ENCODE data around the gene RBM47. TPM values are rescaled to one million over a fixed set of nuclear protein-coding genes. Genes with fewer than 3 reads are reported as not detected.

The RBM47 gene
- total and polyA plus RNA-seq, 9 of the 15 experiments (the other 6 are each of a cell fraction or from before 2014, with no cell fraction given), result 1.4 to 6.4 (median 3.3) TPM

- WGBS (ENCODE audit: insufficient coverage, low coverage, missing lambda C conversion rate), result 17% methylated on average over 7 of the region's 7 CpGs
- Histone ChIP-seq H3K9ac (ENCODE audit: insufficient read depth in 1 of 2, low read depth in 2 of 2, low read length in 2 of 2) (no peak overlapping the region), H3K36me3 (ENCODE audit: control insufficient read depth, insufficient read depth, low read length) (no peaks in the 10 kb centered on the region), H3K9me3 (replicated peaks; ENCODE audit: control insufficient read depth, insufficient read depth, low read depth, low read length) (no peaks in the 10 kb centered on the region), H3K9me1 (ENCODE audit: control insufficient read depth, insufficient read depth, low read length) (no peaks in the 10 kb centered on the region), H3K4me1 (replicated peaks in 1 of 2; ENCODE audit: control insufficient read depth in 2 of 2, insufficient read depth in 2 of 2, low read length in 2 of 2) (peaks cover 3 to 12% of the 10 kb centered on the region in 2 experiments; a peak in 3 of 5 replicates), H4K20me1 (replicated peaks; ENCODE audit: control insufficient read depth, insufficient read depth, low read length) (no peaks in the 10 kb centered on the region), H3K27ac (ENCODE audit: extremely low read depth, low read depth, low read length) (no peak overlapping the region), H2AFZ (ENCODE audit: low read depth, low read length) (no peak overlapping the region), H3K4me3 (no peak overlapping the region), H3K4me2 (ENCODE audit: insufficient read depth, low read length) (no peak overlapping the region), H3K27me3 (ENCODE audit: control insufficient read depth in 2 of 2, insufficient read depth in 2 of 2, low read length in 2 of 2) (peaks cover 8 to 27% of the 10 kb centered on the region in 2 experiments; a peak in 4 of 5 replicates), H3K79me2 (ENCODE audit: control insufficient read depth, insufficient read depth, low read length) (no peaks in the 10 kb centered on the region)
- BruUV-seq (replicated peaks), result no TSS peak
- ChIA-PET CTCF (ENCODE audit: low intra/inter-chr PET ratio) (no interaction called here), POLR2A (no interaction called here)
- DNase-seq (ENCODE audit: extremely low read depth in 1 of 4, low spot score in 3 of 4), result no peak
- no peak for ATAC-seq
- intact Hi-C loops (cut with micrococcal nuclease), result no loop called here
- in situ Hi-C loops (cut with MboI), result no loop called here
- TF ChIP-seq PHF20 (IDR thresholded peaks at IDR 0.05; ENCODE audit: partially characterized antibody), result no peak
- FAIRE-seq, result no peak
Observed at GRCh38 chr4:40572692-40573310, 56.9 kb downstream of the RBM47 start.

- ATAC-seq (no peak), DNase-seq (ENCODE audit: extremely low read depth in 1 of 4, low spot score in 3 of 4) (no peak), FAIRE-seq (no peak)
- H4K20me1 ChIP-seq (replicated peaks; ENCODE audit: control insufficient read depth, insufficient read depth, low read length), result no peaks in the 10 kb centered on the region
- H3K27ac ChIP-seq (ENCODE audit: extremely low read depth, low read depth, low read length), result no peak overlapping the region
- BruUV-seq (replicated peaks), result no TSS peak
- H3K9me1 ChIP-seq (ENCODE audit: control insufficient read depth, insufficient read depth, low read length), result no peaks in the 10 kb centered on the region
- CTCF ChIA-PET (ENCODE audit: low intra/inter-chr PET ratio), result no interaction called here
- peaks cover 15 to 30% of the 10 kb centered on the region in 2 experiments; a peak in 4 of 5 replicates for H3K27me3 ChIP-seq (ENCODE audit: control insufficient read depth in 2 of 2, insufficient read depth in 2 of 2, low read length in 2 of 2)
- no peak overlapping the region for H3K9ac ChIP-seq (ENCODE audit: insufficient read depth in 1 of 2, low read depth in 2 of 2, low read length in 2 of 2)
- no peaks in the 10 kb centered on the region for H3K36me3 ChIP-seq (ENCODE audit: control insufficient read depth, insufficient read depth, low read length)
- H2AFZ ChIP-seq (ENCODE audit: low read depth, low read length), result no peak overlapping the region
- in situ Hi-C loops (cut with MboI), result no loop called here
- TF ChIP-seq MXI1 (IDR thresholded peaks at IDR 0.05; ENCODE audit: low read depth, low read length) (no peak), CBX3 (IDR thresholded peaks at IDR 0.05; ENCODE audit: borderline replicate concordance in 1 of 2, low read length in 2 of 2) (no peak), NR1H2 (CRISPR knock-in tag; IDR thresholded peaks at IDR 0.05) (no peak), DNMT1 (IDR thresholded peaks at IDR 0.05) (no peak), RAD21 (CRISPR knock-in tag; conservative IDR thresholded peaks at IDR 0.05 in 1 of 2, IDR thresholded peaks at IDR 0.05 in 1 of 2) (no peak), KLF1 (tag; IDR thresholded peaks at IDR 0.05) (no peak), NR3C1 (CRISPR knock-in tag; IDR thresholded peaks at IDR 0.05) (no peak), GTF3C2 (IDR thresholded peaks at IDR 0.05; ENCODE audit: borderline replicate concordance, extremely low read depth, insufficient read length) (no peak)
- no peak overlapping the region for H3K4me2 ChIP-seq (ENCODE audit: insufficient read depth, low read length)
- H3K4me3 ChIP-seq, result no peak overlapping the region
- intact Hi-C loops (cut with micrococcal nuclease), result no loop called here
- H3K79me2 ChIP-seq (ENCODE audit: control insufficient read depth, insufficient read depth, low read length), result no peaks in the 10 kb centered on the region
- H3K4me1 ChIP-seq (replicated peaks in 1 of 2; ENCODE audit: control insufficient read depth in 2 of 2, insufficient read depth in 2 of 2, low read length in 2 of 2), result no peaks in the 10 kb centered on the region
- no peaks in the 10 kb centered on the region for H3K9me3 ChIP-seq (replicated peaks; ENCODE audit: control insufficient read depth, insufficient read depth, low read depth, low read length)
- POLR2A ChIA-PET, result no interaction called here
Observed at GRCh38 chr4:40571208-40571607, 58.5 kb downstream of the RBM47 start.
